Placental epithelial cell (primary cell): Measurements from ENCODE around the gene KLHL7. TPM values are rescaled to one million over a fixed set of nuclear protein-coding genes. Genes with fewer than 3 reads are reported as not detected.

Experiments
- total RNA-seq: library from RNA; depleted of rRNA; stranded (reverse); fragments of >200 nt; gene quantifications from 2 replicates; pipeline ENCODE4 v1.2.3, GENCODE V29; 2012

KLHL7 gene, protein sequence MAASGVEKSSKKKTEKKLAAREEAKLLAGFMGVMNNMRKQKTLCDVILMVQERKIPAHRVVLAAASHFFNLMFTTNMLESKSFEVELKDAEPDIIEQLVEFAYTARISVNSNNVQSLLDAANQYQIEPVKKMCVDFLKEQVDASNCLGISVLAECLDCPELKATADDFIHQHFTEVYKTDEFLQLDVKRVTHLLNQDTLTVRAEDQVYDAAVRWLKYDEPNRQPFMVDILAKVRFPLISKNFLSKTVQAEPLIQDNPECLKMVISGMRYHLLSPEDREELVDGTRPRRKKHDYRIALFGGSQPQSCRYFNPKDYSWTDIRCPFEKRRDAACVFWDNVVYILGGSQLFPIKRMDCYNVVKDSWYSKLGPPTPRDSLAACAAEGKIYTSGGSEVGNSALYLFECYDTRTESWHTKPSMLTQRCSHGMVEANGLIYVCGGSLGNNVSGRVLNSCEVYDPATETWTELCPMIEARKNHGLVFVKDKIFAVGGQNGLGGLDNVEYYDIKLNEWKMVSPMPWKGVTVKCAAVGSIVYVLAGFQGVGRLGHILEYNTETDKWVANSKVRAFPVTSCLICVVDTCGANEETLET
- 18.5 and 27.4 TPM in 2 replicates for total RNA-seq

DNA sequence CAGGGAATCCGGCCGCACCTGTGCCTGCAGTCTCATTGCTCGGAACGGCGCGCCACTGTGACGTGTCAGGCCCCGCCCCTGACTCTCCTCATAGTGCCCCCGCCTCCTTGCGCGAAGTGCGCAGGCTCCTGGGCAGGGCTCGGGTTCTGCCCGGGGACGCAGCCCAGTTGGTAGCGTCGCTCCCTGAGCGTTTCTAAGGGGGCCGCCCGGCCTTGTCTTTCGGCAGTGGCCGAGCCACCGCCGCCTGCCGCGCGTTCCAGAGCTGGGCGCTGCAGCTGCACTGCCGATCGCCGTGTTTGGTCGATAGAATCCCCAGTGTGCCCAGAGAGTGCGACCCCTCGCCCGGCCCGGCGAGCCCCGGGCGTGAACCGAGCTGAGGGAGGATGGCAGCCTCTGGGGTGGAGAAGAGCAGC lies at the start of gene KLHL7:
TSS of gene KLHL7 (plus strand) at position 142 of the 413 bp plus-strand sequence. CDS start at position 384, 242 bp downstream.

DNA sequence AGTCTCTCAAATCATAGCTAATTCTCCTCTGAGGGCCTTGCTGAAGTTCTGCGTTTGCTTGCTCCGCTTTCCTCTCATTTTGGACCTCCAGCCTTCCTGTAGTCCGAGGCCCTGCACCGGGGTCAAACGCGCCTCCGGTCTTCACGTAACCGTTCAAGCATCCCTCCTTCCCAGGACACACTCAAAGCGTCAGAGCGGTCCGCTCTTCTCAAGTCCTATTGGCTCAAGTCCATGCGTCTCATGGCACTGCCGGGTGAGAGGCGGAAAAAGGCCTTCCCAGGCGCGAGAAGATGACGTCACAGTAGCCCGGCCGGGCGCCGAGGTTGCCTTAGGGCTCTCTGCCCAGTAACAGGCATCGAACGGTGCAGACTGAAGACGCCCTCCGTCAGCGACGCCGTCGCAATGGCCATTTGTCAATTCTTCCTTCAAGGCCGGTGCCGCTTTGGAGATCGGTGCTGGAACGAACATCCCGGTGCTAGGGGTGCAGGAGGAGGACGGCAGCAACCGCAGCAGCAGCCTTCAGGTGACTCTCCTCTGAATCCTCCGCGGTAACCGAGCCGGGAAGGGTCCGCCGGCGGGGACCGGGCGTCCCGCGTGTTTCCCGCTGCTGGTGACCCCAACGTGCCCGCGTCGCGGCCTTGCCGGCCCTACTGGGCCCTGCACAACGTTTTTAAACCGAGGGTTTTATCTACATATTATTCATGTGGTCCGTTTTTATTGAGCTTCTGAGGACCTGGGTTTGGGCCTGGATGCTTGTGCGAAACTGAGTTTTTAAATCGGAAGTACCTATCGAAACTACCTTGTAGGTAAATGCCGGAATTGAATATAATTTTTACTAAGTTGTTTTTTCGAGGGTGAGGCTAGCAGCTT lies 76.3 kb downstream of the KLHL7 start, which contains the start of gene NUP42:
TSS of gene NUP42 (plus strand) at position 365 of the 870 bp plus-strand sequence. CDS start at position 403, 38 bp downstream.

Other genes starting within 250 kb of the KLHL7 start
- 15.7 and 26.3 TPM in 2 replicates for gene HYCC1, start 91.7 kb upstream of the KLHL7 start, total RNA-seq
- gene NUP42, start 76.3 kb downstream of the KLHL7 start, total RNA-seq = 18.9 and 19.2 TPM in 2 replicates
- 2.0 and 4.9 TPM in 2 replicates for gene GPNMB, start 141.0 kb downstream of the KLHL7 start, total RNA-seq
- 32.1 and 38.5 TPM in 2 replicates for gene MALSU1, start 193.6 kb downstream of the KLHL7 start, total RNA-seq